GM21576 (cell line): ENCODE measurements around the gene CCDC87.
"Not testable (repeated sequence)": the region's sequence is repeated elsewhere in the genome, so short reads cannot be mapped to it uniquely, and the experiment has no call there.

ENCODE experiments used
- ATAC-seq: cut with Tn5 transposase; IDR thresholded peaks from one replicate; pipeline ENCODE4 v1.9.1; 2021; ENCODE audit warnings: mild to moderate bottlenecking, moderate library complexity; ENCODE audit not compliant: unreplicated experiment

The CCDC87 gene

DNA sequence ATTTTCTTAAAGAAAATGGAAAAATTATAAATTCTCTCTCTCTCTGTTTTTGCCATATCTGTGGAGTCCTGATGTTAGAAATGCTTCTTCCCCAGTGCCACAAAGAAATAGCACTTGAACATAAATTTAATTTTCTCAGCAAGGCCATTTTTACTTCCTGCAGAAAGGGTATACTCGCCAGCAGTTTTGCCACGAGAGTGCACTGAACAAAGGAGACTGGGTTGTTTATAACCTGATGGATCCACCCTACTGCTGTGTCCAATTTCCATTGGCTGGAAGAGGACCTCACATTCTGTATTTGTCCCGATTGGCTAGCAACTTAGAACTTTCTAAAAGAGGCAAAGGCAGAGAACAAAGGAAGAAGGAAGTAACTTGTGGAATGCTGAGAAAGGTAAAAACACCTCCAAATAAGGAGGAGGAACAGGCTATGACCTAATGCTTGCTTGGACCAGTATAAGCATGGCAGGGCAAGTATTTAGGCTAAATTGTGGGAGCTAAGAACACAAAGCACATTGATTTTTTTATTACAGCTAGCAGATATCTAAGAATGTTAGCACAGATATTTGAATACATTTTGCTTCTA is 10.2 kb downstream of the CCDC87 start:
- not testable (repeated sequence) for ATAC-seq

DNA sequence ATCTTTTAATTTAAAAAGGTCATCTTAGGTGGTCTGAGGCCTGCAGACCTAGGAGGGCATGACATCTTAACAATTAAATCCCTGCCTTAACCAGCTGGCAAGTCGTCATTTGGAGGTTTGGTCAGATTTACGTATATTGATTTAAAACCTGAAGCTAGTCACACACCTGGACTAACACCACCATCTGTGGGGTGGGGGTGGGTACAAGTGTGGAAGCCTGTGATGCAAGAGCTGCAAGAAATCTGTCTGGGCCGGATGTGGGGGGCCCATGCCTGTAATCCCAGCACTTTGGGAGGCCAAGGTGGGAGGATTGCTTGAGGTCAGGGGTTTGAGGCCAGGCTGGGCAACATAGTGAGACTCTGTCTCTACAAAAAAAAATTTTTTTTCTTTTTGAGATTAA is 11.6 kb downstream of the CCDC87 start:
- no peak for ATAC-seq

DNA sequence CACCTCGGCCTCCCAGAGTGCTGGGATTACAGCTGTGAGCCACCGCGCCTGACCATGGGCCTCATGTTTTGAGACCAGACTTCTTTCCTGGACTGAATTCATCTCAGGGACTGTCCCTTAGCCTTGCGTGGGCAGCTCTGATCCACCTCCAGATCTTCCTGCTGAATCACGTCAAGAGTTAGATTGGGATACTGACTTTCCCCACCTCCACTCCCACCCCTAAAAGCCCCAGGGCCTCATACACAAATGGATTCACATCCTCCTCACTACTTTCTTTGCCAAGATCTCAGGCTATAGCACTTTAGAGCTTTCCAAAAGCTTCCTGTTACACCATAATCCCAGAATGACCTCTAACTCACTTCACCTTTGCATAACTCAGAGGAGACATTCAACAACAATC is 12.1 kb downstream of the CCDC87 start:
- ATAC-seq = no peak

GRCh38 chr11:66579017-66579606 is 13.8 kb downstream of the CCDC87 start:
- no peak for ATAC-seq

DNA sequence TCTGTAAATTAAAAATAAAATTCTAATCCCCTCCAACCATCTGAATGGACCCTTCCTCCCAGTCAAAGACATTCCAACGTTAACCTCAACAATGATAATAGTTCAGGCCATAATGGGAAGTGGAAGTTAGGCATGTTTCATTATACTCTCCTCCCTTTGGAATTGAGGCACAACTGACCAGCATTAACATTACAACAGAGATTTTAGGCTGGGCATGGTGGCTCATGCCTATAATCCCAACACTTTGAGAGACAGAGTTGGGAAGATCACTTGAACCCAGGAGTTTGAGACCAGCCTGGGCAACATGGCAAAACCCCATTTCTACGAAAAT is 22.0 kb downstream of the CCDC87 start:
- ATAC-seq = no peak

DNA sequence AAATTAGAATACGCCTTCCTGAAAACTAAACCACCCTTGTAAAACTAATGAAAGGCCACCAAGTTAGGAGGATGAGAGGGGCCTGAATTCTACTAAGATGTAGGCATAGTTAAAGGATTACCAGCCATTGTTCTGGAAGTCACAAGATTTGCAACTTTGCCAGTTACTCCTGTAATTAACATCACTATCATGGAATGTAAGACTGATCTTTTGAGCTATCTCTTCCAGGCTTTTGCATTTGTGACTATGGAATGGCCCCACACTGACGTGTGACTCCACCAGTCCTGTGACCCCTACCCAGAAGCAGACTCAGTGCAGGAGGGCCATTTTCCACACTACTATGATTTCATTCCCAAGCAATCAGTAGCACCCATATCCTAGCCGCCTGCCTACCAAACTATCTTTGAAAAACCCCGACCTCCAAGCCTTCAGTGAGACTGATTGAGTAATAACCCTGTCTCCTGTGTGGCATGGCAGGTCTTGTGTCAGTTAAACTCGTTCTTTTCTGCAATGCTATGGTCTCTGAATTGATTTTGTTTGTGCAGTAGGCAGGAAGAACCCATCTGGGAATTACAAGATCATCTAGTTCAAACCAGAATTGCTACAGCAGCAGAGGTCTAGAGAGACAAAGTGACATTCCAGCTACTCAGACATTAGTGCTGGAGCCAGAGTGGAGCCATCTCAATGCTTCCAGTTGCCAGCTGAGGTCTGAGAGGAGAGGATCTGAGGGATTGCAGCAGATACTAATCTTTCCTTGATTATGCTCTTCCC is 22.6 kb downstream of the CCDC87 start:
- ATAC-seq = no peak

- ATAC-seq = no peak
Measured at GRCh38 chr11:66569076-66569475, 23.8 kb downstream of the CCDC87 start.

- no peak for ATAC-seq
Measured at GRCh38 chr11:66568124-66568916, 24.5 kb downstream of the CCDC87 start, which contains the start of gene CTSF. CTSF (minus strand) TSS chr11:66568606; CDS start chr11:66568486, 120 bp downstream.

DNA sequence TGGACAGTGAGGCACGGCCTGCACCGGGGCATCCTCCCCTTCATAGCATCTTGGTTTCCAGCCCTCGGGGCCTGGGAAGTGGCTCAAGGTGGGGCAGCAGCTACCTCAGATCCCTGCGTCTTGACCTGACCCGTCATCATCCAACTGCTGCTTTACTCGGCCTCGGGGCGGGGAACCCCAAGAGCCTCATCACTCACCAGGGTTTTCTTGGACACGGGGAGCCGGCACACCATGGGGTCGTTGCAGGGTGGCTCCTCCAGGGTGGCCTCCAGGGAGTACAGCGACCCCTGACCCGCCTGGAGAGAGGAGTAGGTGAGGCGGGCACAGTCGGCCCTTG is 25.1 kb downstream of the CCDC87 start:
- no peak for ATAC-seq

DNA sequence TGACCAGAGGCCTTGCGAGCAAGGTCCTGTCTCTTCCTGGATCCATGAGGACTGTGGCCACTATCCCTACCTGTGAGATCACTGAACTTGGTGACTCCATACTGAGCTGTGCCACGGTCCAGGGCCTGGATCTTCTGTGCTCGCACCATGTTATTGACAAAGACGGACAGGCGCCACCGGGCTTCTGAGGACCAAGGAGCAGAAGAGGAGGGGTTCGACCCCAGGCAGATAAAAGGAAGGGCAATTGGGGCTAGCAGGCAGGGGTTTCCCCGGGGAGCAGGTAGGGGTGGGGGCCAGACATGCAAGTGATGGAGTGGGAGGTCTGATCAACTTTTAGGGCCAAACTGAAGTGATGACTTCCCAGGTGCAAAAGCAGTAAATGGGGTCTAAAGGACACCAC is 26.6 kb downstream of the CCDC87 start:
- no peak for ATAC-seq

DNA sequence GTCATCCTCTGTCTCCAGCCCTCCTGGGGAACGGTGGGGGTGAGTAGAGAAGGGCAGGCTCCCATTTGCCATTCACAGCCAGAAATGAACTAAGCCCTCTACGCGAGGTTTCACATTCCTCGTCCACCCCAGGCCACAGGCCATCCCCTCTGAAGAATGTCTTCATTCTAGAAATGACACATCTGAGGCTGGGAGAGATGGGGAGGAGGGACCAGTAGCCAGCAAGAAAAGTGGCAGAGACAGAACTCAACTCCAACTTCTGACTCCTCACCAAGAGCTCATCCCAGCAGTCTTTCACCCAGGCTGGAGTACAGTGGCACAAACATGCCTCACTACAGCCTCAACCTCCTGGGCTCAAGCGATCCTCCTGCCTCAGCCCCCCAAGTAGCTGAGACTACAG is 27.9 kb downstream of the CCDC87 start:
- ATAC-seq = no peak

DNA sequence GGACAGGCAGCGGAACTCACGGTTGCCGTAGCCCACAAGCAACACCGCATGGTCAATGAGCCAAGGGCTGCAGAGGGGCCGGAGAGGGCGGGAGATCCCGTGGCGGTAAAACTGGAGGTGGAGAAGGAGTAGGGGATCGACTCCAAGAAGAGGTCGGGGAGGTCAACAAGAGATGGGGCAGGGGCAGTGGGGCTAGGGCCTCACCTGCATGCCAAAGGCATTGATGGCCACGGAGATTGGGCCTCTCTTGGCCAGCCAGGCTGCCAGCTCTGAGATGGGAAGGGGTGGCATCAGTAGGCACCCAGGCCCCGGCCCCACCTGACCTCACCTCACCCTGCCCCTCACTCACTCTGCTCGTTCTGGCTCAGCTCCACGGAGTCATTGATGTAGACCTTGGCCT is 28.3 kb downstream of the CCDC87 start:
- no peak for ATAC-seq

- no peak for ATAC-seq
Measured at GRCh38 chr11:66563832-66564231, 29.0 kb downstream of the CCDC87 start.

GRCh38 chr11:66562907-66563583 is 29.8 kb downstream of the CCDC87 start:
- no peak for ATAC-seq

- ATAC-seq = no peak
Measured at GRCh38 chr11:66562275-66562674, 30.6 kb downstream of the CCDC87 start.

DNA sequence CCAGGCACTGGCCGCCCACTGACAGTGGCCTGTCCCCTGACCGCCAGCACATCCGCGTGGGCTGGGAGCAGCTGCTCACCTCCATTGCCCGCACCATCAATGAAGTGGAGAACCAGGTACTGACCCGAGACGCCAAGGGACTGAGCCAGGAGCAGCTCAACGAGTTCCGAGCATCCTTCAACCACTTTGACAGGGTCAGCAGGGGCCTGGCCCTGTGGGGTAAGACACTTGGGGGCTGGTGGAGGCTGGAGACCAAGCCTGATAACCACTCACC is 31.0 kb downstream of the CCDC87 start:
- no peak for ATAC-seq

DNA sequence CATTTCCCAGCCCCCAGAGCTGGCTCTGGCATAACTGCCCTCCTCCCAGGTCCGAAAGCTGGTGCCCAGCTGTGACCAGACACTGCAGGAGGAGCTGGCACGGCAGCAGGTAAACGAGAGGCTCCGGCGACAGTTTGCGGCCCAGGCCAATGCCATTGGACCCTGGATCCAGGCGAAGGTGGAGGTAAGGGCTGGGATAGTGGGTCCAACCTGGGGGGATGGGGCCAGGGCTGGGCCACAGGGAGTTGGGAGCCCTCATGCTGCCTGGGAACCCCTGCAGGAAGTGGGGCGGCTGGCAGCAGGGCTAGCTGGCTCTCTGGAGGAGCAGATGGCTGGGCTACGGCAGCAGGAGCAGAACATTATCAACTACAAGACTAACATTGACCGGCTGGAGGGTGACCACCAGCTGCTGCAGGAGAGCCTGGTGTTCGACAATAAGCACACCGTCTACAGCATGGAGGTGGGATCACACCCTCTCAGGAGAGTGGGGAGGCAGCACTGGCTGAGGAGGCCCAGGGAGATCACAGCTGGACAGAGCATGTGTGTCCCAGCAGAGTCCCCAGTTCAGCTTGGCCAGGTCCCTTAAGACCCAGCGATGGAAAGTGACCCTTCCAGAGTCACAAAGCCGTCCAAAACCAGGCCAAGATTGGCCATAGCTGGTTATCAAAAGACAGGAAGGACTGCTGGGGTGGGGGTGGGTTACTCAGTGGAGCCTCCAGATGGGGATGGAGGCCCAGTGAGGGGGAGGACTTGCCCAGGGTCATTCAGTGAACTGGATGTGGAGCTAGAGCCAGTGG is 31.5 kb downstream of the CCDC87 start:
- ATAC-seq = no peak

GRCh38 chr11:66559866-66560676 is 32.8 kb downstream of the CCDC87 start:
- ATAC-seq = no peak

DNA sequence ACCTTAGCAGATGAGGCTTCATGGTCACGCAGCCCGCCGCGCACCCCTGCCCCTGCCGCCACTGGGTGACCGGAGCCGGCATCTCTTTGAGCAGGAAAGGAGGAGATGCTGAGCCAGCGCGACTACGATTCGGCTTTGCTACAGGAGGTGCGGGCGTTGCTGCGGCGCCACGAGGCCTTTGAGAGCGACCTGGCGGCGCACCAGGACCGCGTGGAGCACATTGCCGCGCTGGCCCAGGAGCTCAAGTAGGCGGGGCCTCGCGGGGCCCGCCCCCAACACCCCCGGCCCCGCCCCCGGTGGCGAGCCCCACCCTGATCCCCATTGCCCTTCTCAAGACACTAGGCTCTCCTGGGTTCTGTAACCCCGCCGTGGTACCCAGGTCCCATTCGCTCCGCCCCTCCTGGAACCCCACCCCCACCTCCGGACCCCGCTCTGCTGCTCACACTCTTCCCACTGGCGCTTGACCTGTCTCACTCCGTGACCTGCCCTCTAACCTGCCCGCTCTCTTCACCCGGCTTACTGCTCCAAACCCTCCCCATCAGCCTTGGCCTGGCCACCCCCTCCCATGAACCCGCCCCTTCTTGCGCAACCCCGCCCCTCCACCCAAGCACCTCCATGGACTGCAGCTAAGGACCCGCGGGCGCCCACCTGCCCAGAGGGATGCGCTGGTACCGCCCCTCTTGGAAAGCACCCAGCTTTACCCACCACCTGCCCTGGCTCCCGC is 33.6 kb downstream of the CCDC87 start:
- no peak for ATAC-seq
